A549 (cell line): ENCODE data around the gene HNRNPA1. TPM values are rescaled to one million over a fixed set of nuclear protein-coding genes. Genes with fewer than 3 reads are reported as not detected.

ENCODE experiments used
- ATAC-seq, 2 experiments: fragments of 200-7000 bp in 1 of 2; fragments of >200 bp in 1 of 2; cut with Nextera tagmentation in 1 of 2; cut with Tn5 transposase in 1 of 2; 3 replicates each; pipeline versions ENCODE4 v1.8.0 to v1.9.1; 2018 to 2020; ENCODE audit warnings: mild to moderate bottlenecking in 1 of 2, moderate library complexity in 1 of 2
- CTCF ChIA-PET: fragments of 300-600 bp; sonication (Branson Sonifier 250); formaldehyde crosslinking; extraction: SDS; loops from one replicate; lab custom pipeline; 2021; ENCODE audit warnings: antibody characterized with exemption, inconsistent platforms; lab: Yijun Ruan, JAX
- POLR2A ChIA-PET: fragments of 350-600 bp; formaldehyde crosslinking; extraction: SDS; loops from one replicate; lab custom pipeline; 2021; ENCODE audit warnings: antibody characterized with exemption, inconsistent platforms; lab: Yijun Ruan, JAX
- DNase-seq, 2 experiments: peaks; one replicate each; pipeline versions ENCODE4 v3.0.0 to v3.0.0-alpha.2; 2011 to 2016; ENCODE audit warnings: low read depth in 1 of 2, low spot score in 1 of 2
- FAIRE-seq: peaks from 2 replicates; lab custom pipeline; 2011; peaks lifted over from hg19 to GRCh38; lab: Jason Lieb, UNC
- H3K27ac ChIP-seq, 2 experiments: fragments of >200 bp; sonication (Bioruptor Twin); formaldehyde crosslinking; 3 replicates each; pipeline ENCODE4 v1.5.1; 2016 to 2017
- H3K4me1 ChIP-seq: fragments of >200 bp; sonication (Bioruptor Twin); formaldehyde crosslinking; 3 replicates; pipeline ENCODE4 v1.6.1; 2016
- H3K4me2 ChIP-seq: fragments of >200 bp; sonication (Bioruptor Twin); formaldehyde crosslinking; 3 replicates; pipeline ENCODE4 v1.6.1; 2016
- H3K4me3 ChIP-seq: fragments of >200 bp; sonication (Bioruptor Twin); formaldehyde crosslinking; 3 replicates; pipeline ENCODE4 v1.5.1; 2016
- H3K9me3 ChIP-seq: fragments of >200 bp; sonication (Bioruptor Twin); formaldehyde crosslinking; 3 replicates; pipeline ENCODE4 v1.6.1; 2016
- ATOH8 ChIP-seq: fragments of 250-450 bp; sonication (Bioruptor Pico); IDR thresholded peaks from 2 replicates; pipeline ENCODE4 v1.5.0; 2020; ENCODE audit warnings: low read depth, mild to moderate bottlenecking, moderate library complexity
- BCL3 ChIP-seq: fragments of >200 bp; sonication (Bioruptor Twin); formaldehyde crosslinking; IDR thresholded peaks from 3 replicates; pipeline ENCODE4 v1.6.1; 2016
- BHLHE40 ChIP-seq: IDR thresholded peaks from 2 replicates; pipeline ENCODE4 v1.6.1; 2012; ENCODE audit warnings: low read depth, low read length, inconsistent platforms
- ESRRA ChIP-seq: fragments of 150-350 bp; IDR thresholded peaks from 2 replicates; pipeline ENCODE4 v1.6.1; 2014; ENCODE audit warnings: mild to moderate bottlenecking, low read length, borderline replicate concordance
- HOXA7 ChIP-seq: fragments of 250-450 bp; sonication (Bioruptor Pico); IDR thresholded peaks from 2 replicates; pipeline ENCODE4 v1.5.0; 2020; ENCODE audit warnings: mild to moderate bottlenecking, moderate library complexity
- HOXB13 ChIP-seq: fragments of 250-450 bp; sonication (Bioruptor Pico); IDR thresholded peaks from 2 replicates; pipeline ENCODE4 v1.5.0; 2020; ENCODE audit warnings: low read depth, mild to moderate bottlenecking, moderate library complexity
- HOXB5 ChIP-seq: fragments of 250-450 bp; sonication (Bioruptor Pico); IDR thresholded peaks from 2 replicates; pipeline ENCODE4 v1.5.0; 2020; ENCODE audit warnings: mild to moderate bottlenecking, moderate library complexity
- NPAS2 ChIP-seq: fragments of 250-450 bp; sonication (Bioruptor Pico); IDR thresholded peaks from 2 replicates; pipeline ENCODE4 v1.8.0; 2022; ENCODE audit warnings: mild to moderate bottlenecking, moderate library complexity, borderline replicate concordance
- NR3C1 ChIP-seq: fragments of >200 bp; sonication (Bioruptor Twin); formaldehyde crosslinking; IDR thresholded peaks from 3 replicates; pipeline ENCODE4 v1.6.1; 2017
- PBX3 ChIP-seq: IDR thresholded peaks from 2 replicates; pipeline ENCODE4 v1.6.1; 2012
- REST ChIP-seq: fragments of 200-600 bp; sonication (generic); IDR thresholded peaks from 2 replicates; pipeline ENCODE4 v1.6.1; 2016; ENCODE audit warnings: antibody characterized with exemption, mild to moderate bottlenecking, moderate library complexity
- RNF2 ChIP-seq: fragments of 200-600 bp; sonication (generic); IDR thresholded peaks from 2 replicates; pipeline ENCODE4 v1.6.1; 2016; ENCODE audit warnings: low read depth, mild to moderate bottlenecking, antibody characterized with exemption, moderate library complexity, borderline replicate concordance
- WGBS: methylation state at CpG from one replicate; pipeline ENCODE4 v1.1.6; 2017; ENCODE audit errors: missing lambda C conversion rate; 5-methylcytosine and 5-hydroxymethylcytosine counted together
- polyA plus RNA-seq, 4 experiments: library from polyadenylated mRNA; depleted of rRNA in 3 of 4; stranded (reverse); fragments of >200 nt; fragmentation: RNase III in 1 of 4; extraction: RNeasy Plus Mini Kit Qiagen cat#74134 plus additional on column Dnase treatment in 1 of 4; gene quantifications; 2 replicates in 3 of 4; 3 replicates in 1 of 4; pipeline ENCODE4 v1.2.3, GENCODE V29; 2011 to 2017

The HNRNPA1 gene
- polyA plus RNA-seq, 2 of the 4 experiments (the other 2 are of a cell fraction), result 880 to 1,479 TPM

GRCh38 chr12:54265364-54265812 is 15.1 kb upstream of the HNRNPA1 start (continued):
- no peak for TF ChIP-seq ATOH8 (CRISPR knock-in tag)

GRCh38 chr12:54266852-54267251 is 13.7 kb upstream of the HNRNPA1 start:
- Histone ChIP-seq H3K27ac (no peak overlapping the region), H3K4me3 (no peak overlapping the region), H3K9me3 (no peaks in the 10 kb centered on the region), H3K4me1 (peaks cover 16% of the 10 kb centered on the region), H3K4me2 (no peak overlapping the region)
- no peak for TF ChIP-seq NPAS2 (CRISPR knock-in tag)
- TF ChIP-seq REST, result no peak
- ATAC-seq (no peak), DNase-seq (no peak), FAIRE-seq (no peak)
- CTCF ChIA-PET, result interaction anchor here (0.6 to 2.4 kb wide), 2 partner anchors 15 to 234 kb away, joined by 4 to 14 read pairs; partner anchors contain the start of gene HOXC5
- WGBS, result 96% methylated on average over 2 of the region's 2 CpGs
- POLR2A ChIA-PET, result interaction anchor here (2.9 kb wide), 1 partner anchor 13 kb away, joined by 11 read pairs; the partner anchor contains the start of genes CBX5 and HNRNPA1

- WGBS, result 96% methylated on average over 2 of the region's 2 CpGs
- Histone ChIP-seq H3K4me3 (no peak overlapping the region), H3K9me3 (no peaks in the 10 kb centered on the region), H3K4me1 (no peaks in the 10 kb centered on the region), H3K4me2 (no peak overlapping the region), H3K27ac (no peak overlapping the region)
- peak in 1 of 2 experiments; percentile 21; a peak in 2 of 6 replicates for ATAC-seq
- DNase-seq, result no peak
- CTCF ChIA-PET, result interaction anchor here (1.3 kb wide), 1 partner anchor 50 kb away, joined by 3 read pairs; no protein-coding TSS in a partner anchor
- FAIRE-seq, result no peak
- TF ChIP-seq REST (no peak), BHLHE40 (no peak), HOXB13 (CRISPR knock-in tag) (no peak), HOXB5 (CRISPR knock-in tag) (no peak), NR3C1 (no peak), ESRRA (no peak), RNF2 (no peak), HOXA7 (no peak), PBX3 (no peak), BCL3 (no peak)
- POLR2A ChIA-PET, result interaction anchor here (1.0 kb wide), 1 partner anchor 10 kb away, joined by 6 read pairs; the partner anchor contains the start of genes CBX5 and HNRNPA1
Measured at GRCh38 chr12:54270345-54270744, 10.2 kb upstream of the HNRNPA1 start.
